Tongue (tissue), 2 donors: ENCODE results near the gene CLSTN2. TPM values are rescaled to one million over a fixed set of nuclear protein-coding genes. Genes with fewer than 3 reads are reported as not detected.

ENCODE experiments used
- DNase-seq: peaks from one replicate; pipeline ENCODE4 v3.0.0-alpha.2; 2015
- total RNA-seq: library from RNA; depleted of rRNA; stranded (reverse); fragments of >200 nt; gene quantifications from one replicate; pipeline ENCODE4 v1.2.3, GENCODE V29; 2014

The CLSTN2 gene
- total RNA-seq, 1 donor from 2014 or later, result 20.1 TPM

GRCh38 chr3:140456974-140457373 is 522.0 kb downstream of the CLSTN2 start:
- no peak for DNase-seq

GRCh38 chr3:140459462-140459861 is 524.5 kb downstream of the CLSTN2 start:
- DNase-seq, result no peak

- no peak for DNase-seq
These were observed 526.3 kb downstream of the CLSTN2 start for GRCh38 chr3:140461250-140461649.

- DNase-seq, result no peak
These were observed 528.4 kb downstream of the CLSTN2 start for GRCh38 chr3:140463355-140463754.

GRCh38 chr3:140465988-140466387 is 531.0 kb downstream of the CLSTN2 start:
- no peak for DNase-seq

GRCh38 chr3:140466535-140466934 is 531.5 kb downstream of the CLSTN2 start:
- DNase-seq, result no peak

GRCh38 chr3:140467104-140467577 is 532.2 kb downstream of the CLSTN2 start:
- no peak for DNase-seq

- no peak for DNase-seq
These were observed 532.9 kb downstream of the CLSTN2 start for GRCh38 chr3:140467796-140468315.

GRCh38 chr3:140468407-140468806 is 533.4 kb downstream of the CLSTN2 start:
- no peak for DNase-seq

GRCh38 chr3:140469491-140469890 is 534.5 kb downstream of the CLSTN2 start:
- no peak for DNase-seq

- no peak for DNase-seq
These were observed 535.2 kb downstream of the CLSTN2 start for GRCh38 chr3:140470211-140470610.

GRCh38 chr3:140470962-140471361 is 536.0 kb downstream of the CLSTN2 start:
- no peak for DNase-seq

GRCh38 chr3:140472306-140473020 is 537.5 kb downstream of the CLSTN2 start:
- no peak for DNase-seq

GRCh38 chr3:140487566-140487965 is 552.6 kb downstream of the CLSTN2 start:
- DNase-seq, result no peak

GRCh38 chr3:140493271-140493670 is 558.3 kb downstream of the CLSTN2 start:
- DNase-seq, result no peak

GRCh38 chr3:140494970-140495369 is 560.0 kb downstream of the CLSTN2 start:
- DNase-seq, result no peak

- DNase-seq, result no peak
These were observed 562.3 kb downstream of the CLSTN2 start for GRCh38 chr3:140497331-140497730.

- DNase-seq, result peak; percentile 60
These were observed 564.3 kb downstream of the CLSTN2 start for GRCh38 chr3:140499114-140499757.

- DNase-seq, result no peak
These were observed 565.5 kb downstream of the CLSTN2 start for GRCh38 chr3:140500473-140500872.

- peak; percentile 44 for DNase-seq
These were observed 566.2 kb downstream of the CLSTN2 start for GRCh38 chr3:140501061-140501769.

- DNase-seq, result no peak
These were observed 566.9 kb downstream of the CLSTN2 start for GRCh38 chr3:140501770-140502364.

- peak; percentile 56 for DNase-seq
These were observed 570.2 kb downstream of the CLSTN2 start for GRCh38 chr3:140505213-140505612.

- no peak for DNase-seq
These were observed 570.9 kb downstream of the CLSTN2 start for GRCh38 chr3:140505876-140506275.
